GM12875 (cell line): ENCODE data around the gene FLRT1.

ENCODE experiments used
- H3K4me3 ChIP-seq: one replicate; pipeline ENCODE4 v1.5.1; 2011; ENCODE audit warnings: low read depth, low read length, control low read depth
- TF ChIP-seq, protein P1 (sequence below): IDR thresholded peaks from 2 replicates; pipeline ENCODE4 v1.5.1; 2011; ENCODE audit warnings: low read depth, mild to moderate bottlenecking, control low read depth, inconsistent platforms, low read length, moderate library complexity, borderline replicate concordance; ENCODE audit not compliant: insufficient read depth

Gene FLRT1

DNA sequence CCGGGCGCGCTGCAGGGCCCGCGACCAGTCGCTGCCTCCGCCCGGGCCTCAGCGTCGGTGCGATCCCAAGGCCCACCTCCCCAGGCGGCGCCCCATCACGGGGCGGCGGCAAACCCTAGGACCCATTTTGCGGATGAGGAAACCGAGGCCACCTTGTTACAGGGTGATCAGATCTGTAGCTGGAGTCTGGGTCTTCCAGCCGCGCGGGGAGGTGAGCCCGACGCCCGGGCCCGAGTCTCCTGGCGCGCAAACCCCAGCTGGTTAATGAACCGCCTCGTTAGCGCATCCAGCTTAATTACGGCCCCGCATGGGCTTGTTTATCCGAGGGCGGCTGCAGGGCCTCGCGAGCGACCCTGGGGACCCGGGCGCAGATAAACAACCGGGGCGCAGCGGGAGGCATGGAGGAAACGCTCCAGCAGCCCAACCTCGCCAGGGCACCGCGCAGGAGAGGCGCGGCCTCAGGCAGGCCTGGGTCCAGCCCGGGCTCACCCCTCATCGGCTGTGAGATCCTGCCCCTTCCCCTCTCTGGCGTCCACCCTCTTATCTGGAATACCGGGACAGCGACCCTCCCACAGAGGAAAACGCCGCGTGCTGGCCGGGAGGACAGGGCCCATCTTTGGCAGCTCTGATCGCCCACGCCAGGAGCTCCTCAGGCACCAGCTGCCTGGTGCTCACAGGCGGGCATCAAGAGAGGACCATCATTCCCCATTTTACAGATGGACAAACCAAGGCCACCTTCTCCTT, 34.8 kb upstream of the FLRT1 start:
- TF ChIP-seq, protein P1, sequence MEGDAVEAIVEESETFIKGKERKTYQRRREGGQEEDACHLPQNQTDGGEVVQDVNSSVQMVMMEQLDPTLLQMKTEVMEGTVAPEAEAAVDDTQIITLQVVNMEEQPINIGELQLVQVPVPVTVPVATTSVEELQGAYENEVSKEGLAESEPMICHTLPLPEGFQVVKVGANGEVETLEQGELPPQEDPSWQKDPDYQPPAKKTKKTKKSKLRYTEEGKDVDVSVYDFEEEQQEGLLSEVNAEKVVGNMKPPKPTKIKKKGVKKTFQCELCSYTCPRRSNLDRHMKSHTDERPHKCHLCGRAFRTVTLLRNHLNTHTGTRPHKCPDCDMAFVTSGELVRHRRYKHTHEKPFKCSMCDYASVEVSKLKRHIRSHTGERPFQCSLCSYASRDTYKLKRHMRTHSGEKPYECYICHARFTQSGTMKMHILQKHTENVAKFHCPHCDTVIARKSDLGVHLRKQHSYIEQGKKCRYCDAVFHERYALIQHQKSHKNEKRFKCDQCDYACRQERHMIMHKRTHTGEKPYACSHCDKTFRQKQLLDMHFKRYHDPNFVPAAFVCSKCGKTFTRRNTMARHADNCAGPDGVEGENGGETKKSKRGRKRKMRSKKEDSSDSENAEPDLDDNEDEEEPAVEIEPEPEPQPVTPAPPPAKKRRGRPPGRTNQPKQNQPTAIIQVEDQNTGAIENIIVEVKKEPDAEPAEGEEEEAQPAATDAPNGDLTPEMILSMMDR, result no peak
- no peak overlapping the region for H3K4me3 ChIP-seq

DNA sequence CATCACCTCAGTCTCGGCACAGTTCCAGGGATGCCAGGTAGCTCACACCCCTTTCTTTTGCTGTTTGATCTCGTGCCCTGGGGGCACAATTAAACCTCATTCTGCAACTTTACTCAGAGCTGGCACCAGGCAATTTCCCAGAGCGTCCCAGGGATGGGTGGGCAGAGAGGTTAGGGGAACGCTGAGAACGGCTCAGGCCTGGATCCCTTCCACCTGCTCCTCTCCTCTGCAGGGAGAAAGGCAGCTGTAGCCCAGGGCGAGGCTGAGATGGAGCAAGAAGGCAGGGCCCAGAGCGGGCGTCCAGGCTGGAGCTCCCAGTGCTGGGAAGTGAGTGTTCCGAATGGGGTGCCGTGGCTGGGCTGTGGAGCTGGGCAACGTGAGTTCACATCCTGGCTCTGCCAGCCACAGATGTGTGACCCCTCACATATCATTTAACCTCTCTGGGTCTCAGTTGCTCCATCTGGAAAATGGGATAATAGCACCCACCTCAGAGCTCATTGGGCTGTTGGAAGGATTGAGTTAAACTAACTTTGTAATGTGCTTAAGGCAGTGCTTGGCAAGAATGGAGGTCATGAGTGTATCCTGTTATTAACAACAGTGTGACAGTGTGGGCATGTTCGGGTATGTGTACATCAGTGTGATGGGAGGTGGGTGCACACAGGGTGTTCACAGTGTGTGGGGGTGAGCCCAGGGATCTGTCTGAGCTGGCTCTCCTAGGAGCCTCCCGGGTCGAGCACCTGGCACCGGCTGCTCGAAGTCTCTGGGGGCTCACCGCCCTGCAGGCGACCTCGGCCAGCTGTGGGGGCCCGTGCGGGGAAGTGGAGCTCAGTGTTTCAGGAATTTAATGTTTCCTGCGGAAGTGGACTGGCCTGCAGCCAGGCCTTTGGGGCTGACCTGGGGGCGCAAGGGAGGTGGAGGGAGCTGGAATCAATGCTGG, 34.0 kb upstream of the FLRT1 start:
- no peak overlapping the region for H3K4me3 ChIP-seq

DNA sequence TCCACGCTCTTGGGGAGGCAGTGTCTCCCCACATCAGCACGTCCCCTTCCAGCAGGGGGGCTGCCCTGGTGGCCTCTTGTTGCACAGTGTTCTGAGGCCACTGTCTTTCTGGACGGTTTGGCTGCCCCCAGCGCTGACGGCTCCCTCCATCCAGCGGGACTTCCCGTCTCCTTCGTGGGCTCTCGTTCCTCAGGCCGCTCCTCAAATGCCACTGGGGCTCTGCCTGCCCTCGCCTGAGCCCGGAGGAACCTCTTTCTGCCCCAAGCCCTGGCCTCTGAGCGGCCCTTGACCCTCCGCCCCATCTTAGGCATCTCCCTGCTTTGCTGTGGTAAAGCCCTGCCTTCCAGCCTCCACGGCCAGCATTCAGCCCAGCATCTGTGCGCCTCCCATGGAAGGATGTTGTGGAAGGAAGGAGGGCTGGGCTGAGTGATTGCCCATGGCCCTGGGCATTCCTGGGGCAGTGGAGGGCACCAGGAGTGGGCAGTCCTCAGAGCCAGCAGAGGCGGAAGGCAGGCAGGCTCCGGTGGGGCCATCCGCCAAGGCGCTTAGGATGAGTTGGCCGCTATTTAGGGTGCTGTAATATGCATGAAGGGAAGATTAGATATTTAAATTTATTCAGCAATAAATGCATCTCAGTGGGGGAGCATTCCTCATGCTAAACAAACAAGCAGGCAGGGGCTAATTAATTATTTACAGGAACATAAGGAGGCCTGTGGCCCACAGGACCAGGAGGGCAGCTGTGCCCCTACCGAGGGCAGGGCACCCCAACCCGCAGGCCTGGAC, 31.7 kb upstream of the FLRT1 start:
- TF ChIP-seq, protein P1, result no peak
- H3K4me3 ChIP-seq, result no peak overlapping the region

More for the DNA sequence above, 34.0 kb upstream of the FLRT1 start:
- TF ChIP-seq, protein P1, result no peak

DNA sequence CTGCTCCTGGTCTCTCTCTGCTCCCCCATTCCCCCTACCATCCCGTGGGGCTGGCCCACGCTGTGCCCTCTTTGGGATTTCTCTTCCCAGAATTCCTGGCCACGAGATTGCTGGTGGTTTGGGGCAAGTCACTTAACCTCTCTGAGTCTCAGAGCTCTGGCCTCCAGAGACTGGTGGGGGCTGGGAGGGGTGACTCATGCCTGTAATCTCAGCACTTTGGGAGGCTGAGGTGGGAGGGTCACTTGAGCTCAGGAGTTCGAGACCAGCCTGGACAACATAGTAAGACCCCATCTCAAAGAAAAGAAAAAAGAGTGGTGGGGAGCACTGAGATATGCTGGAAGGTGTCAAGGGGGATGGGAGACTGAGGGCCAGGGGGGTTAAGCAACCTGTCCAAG, 31.1 kb upstream of the FLRT1 start:
- TF ChIP-seq, protein P1, result no peak
- no peak overlapping the region for H3K4me3 ChIP-seq

DNA sequence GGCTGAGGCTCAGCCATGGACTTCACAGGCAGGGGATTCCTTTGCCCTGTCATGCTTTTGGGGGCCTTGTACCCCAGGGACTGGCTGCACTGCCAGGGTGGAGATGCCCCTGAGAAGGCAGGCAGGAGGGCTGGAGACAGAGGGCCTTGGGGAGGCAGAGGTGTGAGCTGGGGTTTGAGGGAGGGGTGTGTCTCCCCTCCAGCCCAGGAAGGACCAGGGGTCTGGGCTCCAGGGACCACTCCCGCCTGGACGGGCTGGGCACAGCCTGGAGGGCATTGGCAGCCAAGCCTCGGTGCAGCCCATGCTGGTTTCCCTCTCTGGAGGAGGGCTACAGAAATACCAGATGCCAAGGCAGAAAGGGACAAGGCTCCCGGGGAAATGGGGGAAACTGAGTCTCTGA, 30.0 kb upstream of the FLRT1 start:
- no peak overlapping the region for H3K4me3 ChIP-seq
- TF ChIP-seq, protein P1, result no peak

DNA sequence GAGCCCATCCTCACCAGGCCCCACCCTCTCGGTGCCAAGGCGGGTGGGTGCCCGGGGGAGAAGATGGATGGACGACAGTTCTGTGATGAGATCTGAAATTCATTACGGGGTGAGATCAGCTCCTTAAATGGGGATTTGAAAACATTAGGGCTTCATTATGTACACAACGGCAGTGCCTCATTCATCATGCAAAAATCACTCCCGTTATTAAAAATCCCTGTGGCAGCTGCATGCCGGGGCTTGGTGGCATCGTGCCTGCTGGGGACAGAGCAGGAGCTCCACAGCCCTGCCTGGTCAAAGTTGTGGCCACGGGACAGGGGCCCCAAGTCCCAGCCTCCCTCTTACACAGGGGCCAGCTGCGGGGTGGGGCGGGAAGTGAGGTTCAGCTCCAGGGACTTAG, 29.3 kb upstream of the FLRT1 start:
- TF ChIP-seq, protein P1, result no peak
- H3K4me3 ChIP-seq, result no peak overlapping the region
